ENCODE data around the gene PCCB.

Gene PCCB

DNA sequence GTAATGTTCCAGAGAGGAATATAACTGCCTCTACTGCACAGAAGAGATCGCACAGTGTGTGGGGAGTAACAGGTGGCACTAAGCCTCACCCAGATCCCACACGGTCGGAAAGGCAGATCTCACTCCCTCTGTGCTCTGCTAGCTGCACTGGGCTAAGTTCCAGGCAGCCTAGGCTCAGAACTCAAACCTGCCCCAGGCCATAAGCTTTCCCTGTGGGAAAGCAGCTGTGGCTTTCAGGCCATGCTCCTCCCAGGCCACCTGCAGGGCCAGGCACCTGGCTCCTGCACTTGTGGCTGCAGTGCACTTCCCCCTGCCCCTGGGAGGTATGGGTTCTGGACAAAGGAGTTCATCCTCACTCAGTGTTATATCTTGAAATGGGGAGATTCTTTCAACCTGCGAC is 27.5 kb downstream of the PCCB start:
- TF ChIP-seq, protein P1, sequence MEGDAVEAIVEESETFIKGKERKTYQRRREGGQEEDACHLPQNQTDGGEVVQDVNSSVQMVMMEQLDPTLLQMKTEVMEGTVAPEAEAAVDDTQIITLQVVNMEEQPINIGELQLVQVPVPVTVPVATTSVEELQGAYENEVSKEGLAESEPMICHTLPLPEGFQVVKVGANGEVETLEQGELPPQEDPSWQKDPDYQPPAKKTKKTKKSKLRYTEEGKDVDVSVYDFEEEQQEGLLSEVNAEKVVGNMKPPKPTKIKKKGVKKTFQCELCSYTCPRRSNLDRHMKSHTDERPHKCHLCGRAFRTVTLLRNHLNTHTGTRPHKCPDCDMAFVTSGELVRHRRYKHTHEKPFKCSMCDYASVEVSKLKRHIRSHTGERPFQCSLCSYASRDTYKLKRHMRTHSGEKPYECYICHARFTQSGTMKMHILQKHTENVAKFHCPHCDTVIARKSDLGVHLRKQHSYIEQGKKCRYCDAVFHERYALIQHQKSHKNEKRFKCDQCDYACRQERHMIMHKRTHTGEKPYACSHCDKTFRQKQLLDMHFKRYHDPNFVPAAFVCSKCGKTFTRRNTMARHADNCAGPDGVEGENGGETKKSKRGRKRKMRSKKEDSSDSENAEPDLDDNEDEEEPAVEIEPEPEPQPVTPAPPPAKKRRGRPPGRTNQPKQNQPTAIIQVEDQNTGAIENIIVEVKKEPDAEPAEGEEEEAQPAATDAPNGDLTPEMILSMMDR (IDR thresholded peaks at IDR 0.05), result no peak
- TF ChIP-seq ZFX (IDR thresholded peaks at IDR 0.05; ENCODE audit: borderline replicate concordance), result no peak
- no peak overlapping the region for H3K27ac ChIP-seq

DNA sequence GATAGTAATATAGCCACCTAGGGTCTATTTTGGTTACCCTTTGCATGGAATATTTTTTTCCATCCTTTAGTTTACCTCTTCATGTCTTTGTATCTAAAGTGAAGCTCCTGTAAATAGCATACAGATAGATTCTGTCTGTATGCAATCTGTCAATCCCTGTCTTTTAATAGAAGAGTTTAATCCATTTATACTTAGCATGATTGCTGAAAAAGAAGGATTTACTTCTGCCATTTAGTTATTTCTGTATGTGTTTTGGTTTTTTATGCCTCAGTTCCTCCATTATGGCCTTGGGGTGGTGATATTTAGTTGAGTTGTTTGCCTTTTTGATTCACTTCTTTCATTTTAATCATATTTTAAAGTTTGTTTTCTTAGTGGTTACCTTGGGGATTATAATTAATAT is 29.0 kb downstream of the PCCB start:
- H3K27ac ChIP-seq, result no peak overlapping the region
- TF ChIP-seq ZFX (IDR thresholded peaks at IDR 0.05; ENCODE audit: borderline replicate concordance), result no peak
- TF ChIP-seq, protein P1 (IDR thresholded peaks at IDR 0.05), result no peak

DNA sequence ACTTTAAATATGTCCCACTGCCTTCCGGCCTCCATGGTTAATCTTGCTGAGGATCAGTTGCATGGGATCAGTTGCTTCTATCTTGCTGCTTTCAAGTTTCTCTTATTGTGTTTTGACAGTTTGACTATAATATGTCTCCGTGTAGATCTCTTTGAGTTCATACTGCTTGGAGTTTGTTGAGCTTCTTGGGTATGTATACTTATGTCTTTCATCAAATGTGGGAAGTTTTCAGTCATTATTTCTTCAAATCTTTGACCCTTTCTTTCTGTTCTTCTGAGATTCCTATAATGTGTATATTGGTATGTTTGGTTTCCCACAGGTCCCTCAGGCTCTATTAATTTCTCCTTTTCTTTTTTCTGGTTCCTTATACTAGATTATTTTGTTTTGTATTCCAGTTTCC is 30.8 kb downstream of the PCCB start:
- H3K27ac ChIP-seq, result no peak overlapping the region
- TF ChIP-seq, protein P1 (IDR thresholded peaks at IDR 0.05), result no peak
- TF ChIP-seq ZFX (IDR thresholded peaks at IDR 0.05; ENCODE audit: borderline replicate concordance), result no peak

DNA sequence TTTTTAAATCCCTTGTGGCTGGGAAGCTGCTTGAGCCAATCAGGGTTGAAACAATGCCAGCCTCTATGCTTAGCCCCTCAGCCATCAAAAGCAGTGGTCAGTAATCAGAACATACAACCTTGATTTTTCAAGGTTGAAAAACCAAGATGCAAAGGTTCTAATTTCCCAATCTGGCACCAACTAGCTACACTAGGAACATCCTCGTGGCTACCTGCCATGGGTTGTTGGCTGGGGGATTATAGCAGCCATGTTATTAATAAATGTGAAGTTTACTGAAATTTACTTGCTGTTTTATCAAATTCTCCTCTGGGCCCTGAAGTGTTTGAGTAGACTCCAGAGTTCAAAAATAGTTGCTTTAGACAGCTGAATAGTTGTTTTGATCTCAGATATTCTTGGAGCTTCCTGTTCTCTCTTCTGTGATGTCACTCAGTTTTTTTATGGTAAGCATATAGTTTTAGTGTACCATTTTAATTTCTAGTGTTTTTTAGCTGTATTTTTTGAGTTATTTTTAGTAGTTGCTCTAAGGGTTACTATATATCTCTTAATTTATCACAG is 31.9 kb downstream of the PCCB start:
- TF ChIP-seq, protein P1 (IDR thresholded peaks at IDR 0.05), result no peak
- TF ChIP-seq ZFX (IDR thresholded peaks at IDR 0.05; ENCODE audit: borderline replicate concordance), result no peak
- no peak overlapping the region for H3K27ac ChIP-seq

DNA sequence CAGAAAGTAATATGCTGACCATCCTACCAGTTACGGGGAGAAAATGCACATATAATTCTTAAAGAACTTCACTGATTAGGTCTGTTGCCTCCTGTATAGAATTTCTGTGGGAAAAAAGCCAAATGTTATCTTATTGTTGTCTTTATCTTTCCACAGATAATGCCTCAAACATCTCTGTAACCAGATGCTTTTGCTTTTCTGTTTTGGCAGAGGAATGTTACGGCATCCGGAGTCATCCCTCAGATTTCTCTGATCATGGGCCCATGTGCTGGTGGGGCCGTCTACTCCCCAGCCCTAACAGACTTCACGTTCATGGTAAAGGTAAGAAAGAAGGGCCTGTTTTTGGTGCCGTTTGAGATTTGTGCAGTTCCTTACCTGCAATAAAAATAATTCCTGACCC is 33.5 kb downstream of the PCCB start:
- TF ChIP-seq, protein P1 (IDR thresholded peaks at IDR 0.05), result no peak
- no peak for TF ChIP-seq ZFX (IDR thresholded peaks at IDR 0.05; ENCODE audit: borderline replicate concordance)

DNA sequence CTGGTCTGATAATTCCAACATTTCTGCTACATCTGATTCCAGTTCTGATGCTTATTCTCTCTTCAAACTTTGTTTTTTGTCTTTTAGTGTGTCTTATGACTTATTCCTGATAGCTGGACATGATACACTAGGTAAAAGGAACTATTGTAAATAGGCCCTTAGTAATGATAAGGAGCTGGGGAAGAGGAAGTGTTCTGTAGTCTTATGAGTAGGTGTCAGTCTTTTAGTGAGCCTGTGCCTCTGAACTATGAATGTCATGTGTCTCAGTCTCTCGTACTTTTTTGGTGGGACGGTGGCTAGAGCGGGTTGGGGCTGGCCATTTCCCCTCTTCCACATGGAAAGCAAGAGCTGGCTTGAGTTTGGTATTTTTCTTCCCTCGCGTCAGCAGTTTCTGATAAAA is 41.2 kb downstream of the PCCB start:
- no peak overlapping the region for H3K27ac ChIP-seq
- TF ChIP-seq, protein P1 (IDR thresholded peaks at IDR 0.05), result no peak
- no peak for TF ChIP-seq ZFX (IDR thresholded peaks at IDR 0.05; ENCODE audit: borderline replicate concordance)

More for the DNA sequence above, 33.5 kb downstream of the PCCB start:
- H3K27ac ChIP-seq, result no peak overlapping the region

DNA sequence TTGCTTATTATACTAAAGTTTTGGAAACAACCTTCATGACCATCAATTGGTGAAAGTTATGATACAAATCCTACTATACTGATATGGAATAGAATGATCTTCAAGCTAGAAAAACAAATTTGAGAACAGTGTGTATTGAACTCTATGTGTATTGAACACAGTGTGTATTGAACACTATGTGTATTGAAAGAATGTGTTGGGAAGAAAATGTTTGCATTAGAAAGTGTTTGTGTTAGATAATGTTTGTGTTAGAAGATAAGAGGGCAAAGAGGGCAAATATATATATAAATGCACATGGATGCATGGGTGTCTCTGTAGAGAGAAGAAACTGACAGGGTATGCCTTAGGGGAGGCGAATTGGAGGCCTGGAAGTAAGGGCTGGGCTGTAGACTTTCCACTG is 42.4 kb downstream of the PCCB start:
- TF ChIP-seq, protein P1 (IDR thresholded peaks at IDR 0.05), result no peak
- no peak for TF ChIP-seq ZFX (IDR thresholded peaks at IDR 0.05; ENCODE audit: borderline replicate concordance)
- H3K27ac ChIP-seq, result no peak overlapping the region

Data from 22Rv1 (cell line).